ENCODE data around the gene CLDN14. TPM values are rescaled to one million over a fixed set of nuclear protein-coding genes. Genes with fewer than 3 reads are reported as not detected.

CLDN14 gene
- polyA plus RNA-seq, 4 donors = 0.09 TPM; not detected in 3

GRCh38 chr21:36422279-36423098 is 57.4 kb downstream of the CLDN14 start:
- FAIRE-seq (no peak), DNase-seq (peak; percentile 43 to 69)
- no peaks in the 10 kb centered on the region for H3K9me3 ChIP-seq (ENCODE audit: control insufficient read depth in 2 of 2, insufficient read depth in 1 of 2, low read depth in 1 of 2, low read length in 1 of 2)
- H3K36me3 ChIP-seq (ENCODE audit: control insufficient read depth in 3 of 3, insufficient read depth in 2 of 3, low read depth in 1 of 3, low read length in 3 of 3) = peaks cover 0 to 4% (median 0%) of the 10 kb centered on the region in 3 donors
- H3K4me1 ChIP-seq (ENCODE audit: control insufficient read depth in 3 of 3, insufficient read depth in 2 of 3, low read depth in 1 of 3, low read length in 2 of 3) = no peaks in the 10 kb centered on the region
- no peak overlapping the region for H3K27ac ChIP-seq (ENCODE audit: low read depth in 1 of 3, low read length in 2 of 3)
- WGBS, 3 donors = 60 to 64% (median 62%) methylated on average over 27 to 28 of the region's 28 CpGs
- H3K27me3 ChIP-seq (ENCODE audit: control insufficient read depth in 3 of 3, insufficient read depth in 3 of 3, low read length in 3 of 3) = no peaks in the 10 kb centered on the region
- H3K4me3 ChIP-seq (ENCODE audit: low read depth in 1 of 3, low read length in 3 of 3) = no peak overlapping the region

- Histone ChIP-seq H3K36me3 (ENCODE audit: control insufficient read depth in 3 of 3, insufficient read depth in 2 of 3, low read depth in 1 of 3, low read length in 3 of 3) (peaks cover 0 to 5% (median 0%) of the 10 kb centered on the region in 3 donors), H3K9me3 (ENCODE audit: control insufficient read depth in 2 of 2, insufficient read depth in 1 of 2, low read depth in 1 of 2, low read length in 1 of 2) (no peaks in the 10 kb centered on the region), H3K4me1 (ENCODE audit: control insufficient read depth in 3 of 3, insufficient read depth in 2 of 3, low read depth in 1 of 3, low read length in 2 of 3) (no peaks in the 10 kb centered on the region), H3K27me3 (ENCODE audit: control insufficient read depth in 3 of 3, insufficient read depth in 3 of 3, low read length in 3 of 3) (no peaks in the 10 kb centered on the region), H3K27ac (ENCODE audit: low read depth in 1 of 3, low read length in 2 of 3) (no peak overlapping the region), H3K4me3 (ENCODE audit: low read depth in 1 of 3, low read length in 3 of 3) (no peak overlapping the region)
- no peak for DNase-seq
- FAIRE-seq = no peak
- 93 to 94% (median 93%) methylated on average over 18 of the region's 18 CpGs for WGBS, 3 donors
These were observed 59.2 kb downstream of the CLDN14 start for GRCh38 chr21:36420571-36421339.

GRCh38 chr21:36419996-36420395 is 59.9 kb downstream of the CLDN14 start:
- no peaks in the 10 kb centered on the region for H3K27me3 ChIP-seq (ENCODE audit: control insufficient read depth in 3 of 3, insufficient read depth in 3 of 3, low read length in 3 of 3)
- FAIRE-seq (no peak), DNase-seq (peak; percentile 61 to 84)
- H3K36me3 ChIP-seq (ENCODE audit: control insufficient read depth in 3 of 3, insufficient read depth in 2 of 3, low read depth in 1 of 3, low read length in 3 of 3) = peaks cover 0 to 10% (median 0%) of the 10 kb centered on the region in 3 donors
- no peaks in the 10 kb centered on the region for H3K9me3 ChIP-seq (ENCODE audit: control insufficient read depth in 2 of 2, insufficient read depth in 1 of 2, low read depth in 1 of 2, low read length in 1 of 2)
- WGBS, 3 donors = 25 to 50% (median 42%) methylated on average over 8 of the region's 8 CpGs
- no peaks in the 10 kb centered on the region for H3K4me1 ChIP-seq (ENCODE audit: control insufficient read depth in 3 of 3, insufficient read depth in 2 of 3, low read depth in 1 of 3, low read length in 2 of 3)
- H3K27ac ChIP-seq (ENCODE audit: low read depth in 1 of 3, low read length in 2 of 3) = no peak overlapping the region
- H3K4me3 ChIP-seq (ENCODE audit: low read depth in 1 of 3, low read length in 3 of 3) = no peak overlapping the region

GRCh38 chr21:36419241-36419640 is 60.7 kb downstream of the CLDN14 start:
- WGBS, 3 donors = 87 to 93% (median 92%) methylated on average over 14 of the region's 14 CpGs
- H3K36me3 ChIP-seq (ENCODE audit: control insufficient read depth in 3 of 3, insufficient read depth in 2 of 3, low read depth in 1 of 3, low read length in 3 of 3) = peaks cover 0 to 12% (median 0%) of the 10 kb centered on the region in 3 donors
- no peaks in the 10 kb centered on the region for H3K27me3 ChIP-seq (ENCODE audit: control insufficient read depth in 3 of 3, insufficient read depth in 3 of 3, low read length in 3 of 3)
- H3K4me3 ChIP-seq (ENCODE audit: low read depth in 1 of 3, low read length in 3 of 3) = no peak overlapping the region
- no peak for FAIRE-seq
- H3K4me1 ChIP-seq (ENCODE audit: control insufficient read depth in 3 of 3, insufficient read depth in 2 of 3, low read depth in 1 of 3, low read length in 2 of 3) = no peaks in the 10 kb centered on the region
- H3K27ac ChIP-seq (ENCODE audit: low read depth in 1 of 3, low read length in 2 of 3) = no peak overlapping the region
- no peak for DNase-seq
- no peaks in the 10 kb centered on the region for H3K9me3 ChIP-seq (ENCODE audit: control insufficient read depth in 2 of 2, insufficient read depth in 1 of 2, low read depth in 1 of 2, low read length in 1 of 2)

- H3K27me3 ChIP-seq (ENCODE audit: control insufficient read depth in 3 of 3, insufficient read depth in 3 of 3, low read length in 3 of 3) = no peaks in the 10 kb centered on the region
- no peak overlapping the region for H3K27ac ChIP-seq (ENCODE audit: low read depth in 1 of 3, low read length in 2 of 3)
- DNase-seq (no peak), FAIRE-seq (no peak)
- 87 to 97% (median 95%) methylated on average over 6 of the region's 6 CpGs for WGBS, 3 donors
- no peaks in the 10 kb centered on the region for H3K4me1 ChIP-seq (ENCODE audit: control insufficient read depth in 3 of 3, insufficient read depth in 2 of 3, low read depth in 1 of 3, low read length in 2 of 3)
- no peak overlapping the region for H3K4me3 ChIP-seq (ENCODE audit: low read depth in 1 of 3, low read length in 3 of 3)
- no peaks in the 10 kb centered on the region for H3K9me3 ChIP-seq (ENCODE audit: control insufficient read depth in 2 of 2, insufficient read depth in 1 of 2, low read depth in 1 of 2, low read length in 1 of 2)
- H3K36me3 ChIP-seq (ENCODE audit: control insufficient read depth in 3 of 3, insufficient read depth in 2 of 3, low read depth in 1 of 3, low read length in 3 of 3) = peaks cover 0 to 36% (median 0%) of the 10 kb centered on the region in 3 donors
These were observed 64.5 kb downstream of the CLDN14 start for GRCh38 chr21:36415375-36415774.

GRCh38 chr21:36412916-36413315 is 67.0 kb downstream of the CLDN14 start:
- FAIRE-seq = no peak
- no peak for DNase-seq
- Histone ChIP-seq H3K27me3 (ENCODE audit: control insufficient read depth in 3 of 3, insufficient read depth in 3 of 3, low read length in 3 of 3) (no peaks in the 10 kb centered on the region), H3K4me1 (ENCODE audit: control insufficient read depth in 3 of 3, insufficient read depth in 2 of 3, low read depth in 1 of 3, low read length in 2 of 3) (no peaks in the 10 kb centered on the region), H3K9me3 (ENCODE audit: control insufficient read depth in 2 of 2, insufficient read depth in 1 of 2, low read depth in 1 of 2, low read length in 1 of 2) (no peaks in the 10 kb centered on the region), H3K36me3 (ENCODE audit: control insufficient read depth in 3 of 3, insufficient read depth in 2 of 3, low read depth in 1 of 3, low read length in 3 of 3) (peaks cover 0 to 37% (median 0%) of the 10 kb centered on the region in 3 donors), H3K27ac (ENCODE audit: low read depth in 1 of 3, low read length in 2 of 3) (no peak overlapping the region), H3K4me3 (ENCODE audit: low read depth in 1 of 3, low read length in 3 of 3) (no peak overlapping the region)
- 92 to 95% (median 92%) methylated on average over 11 of the region's 11 CpGs for WGBS, 3 donors

GRCh38 chr21:36411301-36411700 is 68.6 kb downstream of the CLDN14 start:
- no peak for DNase-seq
- Histone ChIP-seq H3K9me3 (ENCODE audit: control insufficient read depth in 2 of 2, insufficient read depth in 1 of 2, low read depth in 1 of 2, low read length in 1 of 2) (no peaks in the 10 kb centered on the region), H3K36me3 (ENCODE audit: control insufficient read depth in 3 of 3, insufficient read depth in 2 of 3, low read depth in 1 of 3, low read length in 3 of 3) (peaks cover 0 to 35% (median 0%) of the 10 kb centered on the region in 3 donors), H3K27ac (ENCODE audit: low read depth in 1 of 3, low read length in 2 of 3) (no peak overlapping the region), H3K4me3 (ENCODE audit: low read depth in 1 of 3, low read length in 3 of 3) (no peak overlapping the region), H3K27me3 (ENCODE audit: control insufficient read depth in 3 of 3, insufficient read depth in 3 of 3, low read length in 3 of 3) (no peaks in the 10 kb centered on the region), H3K4me1 (ENCODE audit: control insufficient read depth in 3 of 3, insufficient read depth in 2 of 3, low read depth in 1 of 3, low read length in 2 of 3) (no peaks in the 10 kb centered on the region)
- FAIRE-seq = no peak
- 95 to 98% (median 96%) methylated on average over 10 of the region's 10 CpGs for WGBS, 3 donors

Measured in small intestine (tissue), 7 donors.